Activated T-cell treated with anti-CD3 and anti-CD28 coated beads for 24 hours (primary cell): Measurements from ENCODE around the gene GRXCR2.

Experiments
- DNase-seq: peaks from one replicate; pipeline ENCODE4 v3.0.0-alpha.2; 2020; ENCODE audit warnings: low read depth

Gene GRXCR2

GRCh38 chr5:145835848-145836239, 37.0 kb downstream of the GRXCR2 start:
- no peak for DNase-seq

GRCh38 chr5:145834917-145835847, 37.6 kb downstream of the GRXCR2 start, which contains the start of gene PRELID2:
TSS of gene PRELID2 (minus strand) at chr5:145835342. CDS start at chr5:145835251, 91 bp downstream.
- DNase-seq, result no peak

- DNase-seq, result no peak
Measured at GRCh38 chr5:145834554-145834916, 38.3 kb downstream of the GRXCR2 start.

- DNase-seq, result no peak
Measured at GRCh38 chr5:145833631-145834200, 39.1 kb downstream of the GRXCR2 start.

- no peak for DNase-seq
Measured at GRCh38 chr5:145830594-145830993, 42.2 kb downstream of the GRXCR2 start.

GRCh38 chr5:145829708-145830361, 43.0 kb downstream of the GRXCR2 start:
- DNase-seq, result no peak

- no peak for DNase-seq
Measured at GRCh38 chr5:145826895-145827674, 45.7 kb downstream of the GRXCR2 start.

- no peak for DNase-seq
Measured at GRCh38 chr5:145825751-145826180, 47.0 kb downstream of the GRXCR2 start.

- DNase-seq, result no peak
Measured at GRCh38 chr5:145824040-145824439, 48.8 kb downstream of the GRXCR2 start.

- no peak for DNase-seq
Measured at GRCh38 chr5:145818604-145819003, 54.2 kb downstream of the GRXCR2 start.

GRCh38 chr5:145812877-145813276, 59.9 kb downstream of the GRXCR2 start:
- DNase-seq, result no peak

GRCh38 chr5:145811834-145812625, 60.8 kb downstream of the GRXCR2 start:
- no peak for DNase-seq
